Astrocyte (in vitro differentiated cells and primary cell): Measurements from ENCODE around the gene RGS19. TPM values are rescaled to one million over a fixed set of nuclear protein-coding genes. Genes with fewer than 3 reads are reported as not detected.
A peak's percentile ranks its signal among the peaks of the same experiment; 100 is the strongest.

Source experiments
- DNase-seq: peaks from one replicate; pipeline ENCODE4 v3.0.0-alpha.2; 2010; ENCODE audit warnings: low read depth
- FAIRE-seq: peaks from 2 replicates; lab custom pipeline; 2011; peaks lifted over from hg19 to GRCh38; lab: Jason Lieb, UNC
- H2AFZ ChIP-seq: 2 replicates; pipeline ENCODE4 v1.6.0; 2012; ENCODE audit warnings: low read depth, low read length, inconsistent platforms
- H3K27ac ChIP-seq: 2 replicates; pipeline ENCODE4 v1.5.1; 2011; ENCODE audit warnings: low read depth, low read length, inconsistent platforms
- H3K27me3 ChIP-seq: 2 replicates; pipeline ENCODE4 v1.6.0; 2011; ENCODE audit warnings: low read length, inconsistent platforms; ENCODE audit not compliant: insufficient read depth
- H3K36me3 ChIP-seq: 2 replicates; pipeline ENCODE4 v1.5.1; 2011; ENCODE audit warnings: low read length, inconsistent platforms; ENCODE audit not compliant: insufficient read depth
- H3K4me1 ChIP-seq: 2 replicates; pipeline ENCODE4 v1.5.1; 2011; ENCODE audit warnings: low read length, inconsistent platforms; ENCODE audit not compliant: insufficient read depth
- H3K4me2 ChIP-seq: 2 replicates; pipeline ENCODE4 v1.6.0; 2012; ENCODE audit warnings: low read length, inconsistent platforms
- H3K4me3 ChIP-seq: 2 replicates; pipeline ENCODE4 v1.5.1; 2011; ENCODE audit warnings: low read depth, mild to moderate bottlenecking, low read length, inconsistent platforms; ENCODE audit not compliant: insufficient read depth
- H3K79me2 ChIP-seq: 2 replicates; pipeline ENCODE4 v1.6.0; 2012; ENCODE audit warnings: mild to moderate bottlenecking, low read length, inconsistent platforms; ENCODE audit not compliant: insufficient read depth
- H3K9ac ChIP-seq: 2 replicates; pipeline ENCODE4 v1.6.0; 2012; ENCODE audit warnings: mild to moderate bottlenecking, low read length, inconsistent platforms
- H3K9me3 ChIP-seq: 2 replicates; pipeline ENCODE4 v1.5.1; 2012; ENCODE audit warnings: low read depth, mild to moderate bottlenecking, low read length, inconsistent platforms; ENCODE audit not compliant: insufficient read depth
- H4K20me1 ChIP-seq: 2 replicates; pipeline ENCODE4 v1.6.0; 2012; ENCODE audit warnings: low read length, inconsistent platforms; ENCODE audit not compliant: insufficient read depth
- H3K27ac Mint-ChIP-seq: one replicate; pipeline ENCODE4 v1.8.0; 2021; ENCODE audit warnings: mild to moderate bottlenecking, mixed read lengths; ENCODE audit not compliant: unreplicated experiment
- H3K27me3 Mint-ChIP-seq: one replicate; pipeline ENCODE4 v1.8.0; 2021; ENCODE audit warnings: low read depth, mixed read lengths; ENCODE audit not compliant: unreplicated experiment
- H3K36me3 Mint-ChIP-seq: one replicate; pipeline ENCODE4 v1.8.0; 2021; ENCODE audit warnings: low read depth, mixed read lengths; ENCODE audit not compliant: unreplicated experiment
- H3K4me1 Mint-ChIP-seq: one replicate; pipeline ENCODE4 v1.8.0; 2021; ENCODE audit warnings: low read depth, mixed read lengths; ENCODE audit not compliant: unreplicated experiment
- H3K4me3 Mint-ChIP-seq: one replicate; pipeline ENCODE4 v1.8.0; 2021; ENCODE audit warnings: mild to moderate bottlenecking, moderate library complexity, mixed read lengths; ENCODE audit not compliant: unreplicated experiment
- H3K9me3 Mint-ChIP-seq: one replicate; pipeline ENCODE4 v1.8.0; 2021; ENCODE audit warnings: mild to moderate bottlenecking, mixed read lengths; ENCODE audit not compliant: unreplicated experiment
- EZH2 ChIP-seq: IDR thresholded peaks from 2 replicates; pipeline ENCODE4 v1.6.1; 2012; ENCODE audit warnings: mild to moderate bottlenecking, low read length, inconsistent platforms; ENCODE audit not compliant: insufficient read depth
- total RNA-seq: library from RNA; stranded (reverse); gene quantifications from 2 replicates; pipeline ENCODE4 v1.2.1, GENCODE V29; 2021
- TF ChIP-seq, protein P1 (sequence below): IDR thresholded peaks from 2 replicates; pipeline ENCODE4 v1.5.1; 2011; ENCODE audit warnings: low read depth, mild to moderate bottlenecking, inconsistent platforms, low read length, moderate library complexity; ENCODE audit not compliant: insufficient read depth

Gene RGS19
- total RNA-seq, 1 donor from 2014 or later, result 18.3 TPM

DNA sequence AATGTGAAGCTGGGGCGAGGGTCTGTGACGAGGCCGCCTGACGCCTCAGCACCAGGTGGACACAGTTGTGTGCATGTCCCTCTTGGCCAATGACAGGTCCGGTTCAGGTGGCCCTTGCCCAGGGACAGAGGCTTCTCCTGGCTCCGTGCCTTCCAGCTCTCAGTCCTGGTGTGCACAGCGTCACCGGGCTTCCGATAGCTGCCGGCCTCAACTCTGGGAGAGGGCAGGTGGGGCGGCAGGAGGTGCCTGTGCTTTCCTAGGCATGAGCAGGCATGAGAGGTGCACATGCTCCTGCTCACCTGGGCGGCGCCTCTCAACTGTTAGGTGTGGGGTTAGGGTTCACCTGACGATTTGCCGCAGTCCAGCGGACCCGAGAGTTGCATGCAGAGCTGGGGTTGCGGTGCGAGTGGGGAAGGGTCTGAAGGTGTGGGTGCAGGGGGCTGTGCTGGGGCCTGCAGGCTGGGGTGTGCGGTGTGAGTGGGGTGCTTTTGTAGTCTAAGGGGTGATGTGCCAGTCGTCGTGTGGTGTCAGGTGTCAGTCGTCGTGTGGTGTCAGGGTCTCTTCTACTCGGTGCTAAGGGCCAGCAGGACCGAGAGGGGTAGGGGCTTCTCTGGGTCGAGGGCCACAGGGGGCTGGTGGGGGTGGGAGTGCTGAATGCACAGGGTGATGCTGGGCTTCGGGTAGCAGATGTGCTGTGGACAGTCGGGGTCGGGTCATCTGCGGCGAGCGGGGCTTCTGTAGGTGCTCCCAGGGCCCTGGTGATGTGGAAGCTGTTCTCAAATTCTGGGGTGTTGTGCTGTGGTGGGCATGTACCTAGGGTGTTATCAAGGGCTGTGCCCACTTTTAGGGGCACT is 26.1 kb downstream of the RGS19 start:
- H3K4me1 ChIP-seq, result peaks cover 7% of the 10 kb centered on the region
- no peaks in the 10 kb centered on the region for H3K9me3 ChIP-seq
- H3K36me3 ChIP-seq, result no peaks in the 10 kb centered on the region
- peak overlapping the region; percentile 18 for H2AFZ ChIP-seq
- H3K27me3 Mint-ChIP-seq, result peaks cover 20% of the 10 kb centered on the region
- TF ChIP-seq, protein P1, sequence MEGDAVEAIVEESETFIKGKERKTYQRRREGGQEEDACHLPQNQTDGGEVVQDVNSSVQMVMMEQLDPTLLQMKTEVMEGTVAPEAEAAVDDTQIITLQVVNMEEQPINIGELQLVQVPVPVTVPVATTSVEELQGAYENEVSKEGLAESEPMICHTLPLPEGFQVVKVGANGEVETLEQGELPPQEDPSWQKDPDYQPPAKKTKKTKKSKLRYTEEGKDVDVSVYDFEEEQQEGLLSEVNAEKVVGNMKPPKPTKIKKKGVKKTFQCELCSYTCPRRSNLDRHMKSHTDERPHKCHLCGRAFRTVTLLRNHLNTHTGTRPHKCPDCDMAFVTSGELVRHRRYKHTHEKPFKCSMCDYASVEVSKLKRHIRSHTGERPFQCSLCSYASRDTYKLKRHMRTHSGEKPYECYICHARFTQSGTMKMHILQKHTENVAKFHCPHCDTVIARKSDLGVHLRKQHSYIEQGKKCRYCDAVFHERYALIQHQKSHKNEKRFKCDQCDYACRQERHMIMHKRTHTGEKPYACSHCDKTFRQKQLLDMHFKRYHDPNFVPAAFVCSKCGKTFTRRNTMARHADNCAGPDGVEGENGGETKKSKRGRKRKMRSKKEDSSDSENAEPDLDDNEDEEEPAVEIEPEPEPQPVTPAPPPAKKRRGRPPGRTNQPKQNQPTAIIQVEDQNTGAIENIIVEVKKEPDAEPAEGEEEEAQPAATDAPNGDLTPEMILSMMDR, result no peak
- no peak for TF ChIP-seq EZH2
- no peak overlapping the region for H3K4me3 ChIP-seq
- FAIRE-seq (no peak), DNase-seq (no peak)
- no peaks in the 10 kb centered on the region for H3K36me3 Mint-ChIP-seq
- no peaks in the 10 kb centered on the region for H3K9me3 Mint-ChIP-seq
- peaks cover 6% of the 10 kb centered on the region for H3K4me1 Mint-ChIP-seq
- H3K27ac ChIP-seq, result no peak overlapping the region
- H3K27me3 ChIP-seq, result peaks cover 22% of the 10 kb centered on the region
- no peaks in the 10 kb centered on the region for H3K79me2 ChIP-seq
- no peak overlapping the region for H3K9ac ChIP-seq
- H3K4me3 Mint-ChIP-seq, result peak overlapping the region; percentile 20
- no peak overlapping the region for H3K27ac Mint-ChIP-seq
- H3K4me2 ChIP-seq, result no peak overlapping the region
- H4K20me1 ChIP-seq, result peaks cover 9% of the 10 kb centered on the region

DNA sequence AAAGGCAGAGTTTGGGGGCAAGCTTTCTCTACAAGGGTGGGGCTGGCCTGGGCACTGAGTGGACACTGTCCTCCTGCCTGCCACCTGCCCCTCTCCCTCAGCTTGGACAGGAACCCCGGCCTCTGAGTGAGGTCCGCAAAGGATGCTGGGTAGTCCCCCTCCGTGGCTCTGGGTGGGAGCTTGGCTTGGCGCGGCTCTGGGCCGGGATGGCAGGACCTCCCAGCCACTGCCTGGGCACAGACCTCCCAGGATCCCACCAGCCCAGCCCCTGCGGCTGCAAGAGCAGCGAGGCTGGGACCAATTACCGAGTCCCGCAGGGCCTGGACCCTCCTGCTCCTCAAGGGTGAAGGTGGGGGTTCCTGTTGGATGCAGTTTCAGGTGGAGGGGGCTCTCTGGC is 27.0 kb downstream of the RGS19 start:
- no peaks in the 10 kb centered on the region for H3K36me3 Mint-ChIP-seq
- FAIRE-seq (no peak), DNase-seq (no peak)
- no peak overlapping the region for H3K4me2 ChIP-seq
- TF ChIP-seq, protein P1, result no peak
- TF ChIP-seq EZH2, result no peak
- peaks cover 3% of the 10 kb centered on the region for H3K4me1 ChIP-seq
- H3K27ac ChIP-seq, result no peak overlapping the region
- no peaks in the 10 kb centered on the region for H3K9me3 Mint-ChIP-seq
- no peaks in the 10 kb centered on the region for H3K36me3 ChIP-seq
- peaks cover 30% of the 10 kb centered on the region for H3K27me3 ChIP-seq
- no peaks in the 10 kb centered on the region for H3K79me2 ChIP-seq
- peaks cover 6% of the 10 kb centered on the region for H3K4me1 Mint-ChIP-seq
- H3K27me3 Mint-ChIP-seq, result peaks cover 26% of the 10 kb centered on the region
- H3K9me3 ChIP-seq, result no peaks in the 10 kb centered on the region
- no peak overlapping the region for H3K4me3 Mint-ChIP-seq
- H4K20me1 ChIP-seq, result peaks cover 9% of the 10 kb centered on the region
- no peak overlapping the region for H3K27ac Mint-ChIP-seq
- no peak overlapping the region for H2AFZ ChIP-seq
- H3K9ac ChIP-seq, result no peak overlapping the region
- H3K4me3 ChIP-seq, result no peak overlapping the region
